NOMO-1 treated with DMSO at 0.1 percent for 48 hours (cell line): ENCODE results near the gene MLEC.
A peak's percentile ranks its signal among the peaks of the same experiment; 100 is the strongest.

Source experiments
- DNase-seq: peaks from one replicate; lab custom pipeline; 2025; ENCODE audit not compliant: unreplicated experiment; lab: John Stamatoyannopoulos, UW

The MLEC gene

DNA sequence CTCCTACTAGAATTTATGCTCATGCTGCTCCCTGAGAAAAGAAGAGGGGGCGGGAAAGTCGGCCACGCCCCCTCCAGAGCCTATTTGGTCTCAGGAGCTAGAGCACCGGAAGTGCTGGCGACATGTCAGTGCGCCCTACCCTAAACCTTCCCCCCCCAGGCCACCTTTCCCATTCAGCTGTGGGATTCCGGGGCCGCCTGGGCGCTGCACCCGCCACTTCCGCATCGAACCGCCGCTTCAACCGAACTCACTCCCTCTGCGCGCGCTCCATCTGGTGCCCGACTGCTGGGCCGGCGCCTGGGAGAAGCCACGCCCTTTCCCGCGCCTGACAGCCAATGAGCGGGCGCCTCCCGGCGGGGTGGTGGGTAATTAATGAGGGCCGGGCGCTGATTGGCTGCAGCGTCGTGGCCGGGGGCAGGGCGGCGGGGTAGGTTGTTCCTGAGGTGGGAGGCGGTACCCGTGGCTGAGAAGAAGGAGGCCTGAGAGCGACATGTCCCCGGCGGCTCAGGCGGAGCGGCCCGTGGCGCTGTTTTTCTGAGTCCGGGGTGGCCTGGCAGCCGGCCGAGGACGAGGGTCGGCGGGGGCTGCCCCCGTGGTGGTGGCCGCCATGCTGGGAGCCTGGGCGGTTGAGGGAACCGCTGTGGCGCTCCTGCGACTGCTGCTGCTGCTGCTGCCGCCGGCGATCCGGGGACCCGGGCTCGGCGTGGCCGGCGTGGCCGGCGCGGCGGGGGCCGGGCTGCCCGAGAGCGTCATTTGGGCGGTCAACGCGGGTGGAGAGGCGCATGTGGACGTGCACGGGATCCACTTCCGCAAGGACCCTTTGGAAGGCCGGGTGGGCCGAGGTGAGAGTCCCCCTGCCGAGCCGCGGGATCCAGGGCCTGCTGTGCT lies at the start of gene MLEC:
MLEC (plus strand) TSS at position 460 of the 888 bp plus-strand sequence; CDS start at position 608, 148 bp downstream.
- DNase-seq: peak; percentile 98

- no peak for DNase-seq
Observed at GRCh38 chr12:120639771-120640721, 46.9 kb upstream of the MLEC start, which contains the start of gene CABP1. CABP1 (plus strand) TSS chr12:120640626; CDS start chr12:120640686, 60 bp downstream.

DNA sequence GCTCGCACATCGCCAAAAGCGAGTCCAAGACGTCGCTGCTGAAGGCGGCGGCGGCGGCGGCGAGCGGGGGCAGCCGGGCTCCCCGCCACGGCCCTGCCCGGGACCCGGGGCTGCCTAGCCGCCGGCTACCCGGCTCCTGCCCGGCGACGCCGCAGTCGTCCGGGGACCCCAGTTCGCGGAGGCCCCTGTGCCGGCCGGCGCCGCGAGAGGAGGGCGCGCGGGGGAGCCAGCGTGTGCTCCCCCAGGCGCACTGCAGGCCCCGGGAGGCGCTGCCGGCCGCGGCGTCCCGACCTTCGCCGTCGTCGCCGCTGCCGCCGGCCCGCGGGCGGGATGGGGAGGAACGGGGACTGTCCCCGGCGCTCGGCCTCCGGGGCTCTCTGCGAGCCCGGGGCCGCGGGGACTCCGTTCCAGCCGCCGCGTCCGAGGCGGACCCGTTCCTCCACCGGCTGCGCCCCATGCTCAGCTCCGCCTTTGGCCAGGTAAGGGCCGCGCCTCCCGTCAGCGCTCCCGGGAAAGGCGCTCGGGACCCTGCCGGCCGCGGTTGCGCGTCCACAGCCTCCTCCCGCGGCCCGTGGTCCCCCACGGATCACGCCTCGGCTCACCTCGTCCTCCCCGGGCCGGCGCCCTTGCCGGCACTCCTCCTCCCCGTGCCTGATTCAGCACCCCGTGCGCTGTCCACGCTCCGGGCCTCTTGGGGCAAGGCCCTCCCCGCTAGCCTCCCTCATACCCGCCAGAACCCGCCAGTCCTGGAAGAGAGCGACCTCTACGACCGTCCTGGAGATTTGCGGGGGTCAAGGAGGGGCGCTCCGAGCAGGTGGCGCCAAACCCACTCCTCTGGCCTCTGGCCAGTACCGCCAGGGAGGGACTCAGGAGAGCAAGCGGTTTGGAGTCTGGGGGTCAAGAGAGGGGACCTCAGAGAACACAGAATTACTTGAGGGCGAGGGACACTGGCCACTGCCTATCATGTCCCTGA lies 45.8 kb upstream of the MLEC start:
- peak; percentile 36 for DNase-seq

GRCh38 chr12:120642121-120642520 lies 44.8 kb upstream of the MLEC start:
- DNase-seq: no peak

- DNase-seq: no peak
Observed at GRCh38 chr12:120642826-120643225, 44.1 kb upstream of the MLEC start.

DNA sequence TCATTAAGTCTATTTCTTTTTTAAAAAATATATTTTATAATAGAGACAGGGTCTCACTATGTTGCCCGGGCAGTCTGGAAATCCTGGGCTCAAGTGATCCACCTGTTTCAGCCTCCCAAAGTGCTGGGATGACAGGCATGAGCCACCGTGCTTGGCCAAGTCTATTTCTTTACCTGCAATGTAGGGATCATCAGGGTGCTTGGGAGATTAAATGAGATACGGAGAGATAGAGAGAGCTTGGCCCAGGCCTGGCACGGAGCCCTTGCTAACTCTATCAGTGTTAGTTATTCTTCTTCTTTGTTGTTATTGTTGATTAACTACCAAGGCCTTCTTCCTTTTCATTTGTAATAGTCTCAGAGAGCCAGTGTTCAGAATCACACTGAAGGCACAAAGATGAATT lies 43.4 kb upstream of the MLEC start:
- DNase-seq: no peak

GRCh38 chr12:120646044-120646443 lies 40.9 kb upstream of the MLEC start:
- DNase-seq: no peak

- no peak for DNase-seq
Observed at GRCh38 chr12:120647375-120647755, 39.6 kb upstream of the MLEC start.

DNA sequence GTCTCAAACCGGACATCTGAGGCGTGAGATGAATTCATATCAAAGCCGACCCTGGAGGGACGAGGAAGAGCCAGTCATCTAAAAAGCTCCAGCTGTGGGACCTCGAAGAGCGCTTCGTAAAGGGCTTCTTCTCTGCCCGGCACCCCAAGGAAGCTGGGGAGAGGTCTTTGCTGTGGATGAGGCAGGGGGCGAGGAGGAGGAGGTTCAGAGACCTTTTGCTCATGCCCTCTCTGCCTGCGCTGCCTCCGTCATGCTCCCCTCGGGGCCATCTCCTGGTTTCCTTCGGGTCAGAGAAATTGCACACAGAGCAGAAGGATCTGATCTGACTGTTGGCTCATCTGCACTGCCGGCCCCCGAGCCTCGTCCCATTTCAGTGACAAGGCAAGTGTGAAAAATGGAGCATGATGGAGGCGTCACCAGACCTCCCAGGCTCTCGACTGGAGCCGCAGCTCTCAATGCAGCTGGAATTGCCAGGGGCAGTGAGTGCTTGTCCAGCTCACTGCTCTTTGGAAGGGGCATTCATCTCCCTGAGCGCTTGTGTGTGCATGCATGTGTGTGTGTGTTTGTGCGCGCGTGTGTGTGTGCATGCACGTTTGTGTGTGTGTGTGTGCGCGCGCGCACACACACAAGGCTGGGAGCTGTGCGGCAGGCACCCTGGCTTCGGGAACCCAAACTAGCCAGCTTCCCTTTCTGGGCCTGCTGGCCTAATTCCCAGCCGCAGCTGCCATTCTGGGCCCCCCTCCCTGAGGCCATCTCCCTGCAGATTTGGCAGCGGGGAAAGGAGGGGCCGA lies 37.3 kb upstream of the MLEC start:
- no peak for DNase-seq

- DNase-seq: no peak
Observed at GRCh38 chr12:120650233-120650690, 36.7 kb upstream of the MLEC start.

GRCh38 chr12:120651821-120652220 lies 35.1 kb upstream of the MLEC start:
- DNase-seq: peak; percentile 7

DNA sequence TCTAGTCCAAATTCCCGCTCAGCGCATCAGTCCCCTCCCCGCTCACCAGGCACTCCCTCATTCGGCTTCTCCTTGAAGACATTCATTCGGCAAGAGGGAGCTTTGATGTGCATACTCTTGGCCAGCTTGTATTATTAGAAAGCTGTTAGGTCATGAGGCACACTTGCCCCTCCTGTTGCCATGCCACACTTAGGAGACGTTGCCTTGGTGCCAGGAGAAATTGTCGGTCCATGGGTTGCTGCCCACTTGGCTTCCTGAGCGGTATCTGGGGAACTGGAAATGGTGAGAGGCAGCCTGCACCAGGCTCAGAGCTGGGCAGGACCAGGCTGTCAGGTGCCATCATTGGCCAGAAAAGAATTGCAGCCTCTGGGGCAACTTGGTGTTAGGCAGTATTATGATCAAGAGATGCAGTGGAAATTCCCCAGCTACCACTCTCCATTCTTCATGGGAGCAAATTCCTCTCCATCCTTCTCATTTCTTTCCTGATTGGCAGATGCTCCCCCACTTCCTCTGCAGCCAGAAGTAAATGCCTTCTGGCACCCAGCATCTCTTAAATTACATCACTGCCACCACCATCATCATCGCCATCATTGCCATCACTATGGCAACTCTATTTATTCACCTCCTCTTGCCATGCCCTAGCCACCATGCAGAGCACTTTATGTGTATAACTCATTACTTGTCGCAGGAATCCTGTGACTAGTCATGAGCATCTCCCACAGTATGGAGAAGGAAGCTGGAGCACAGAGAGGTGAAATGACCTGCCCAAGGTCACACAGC lies 34.1 kb upstream of the MLEC start:
- DNase-seq: no peak

- no peak for DNase-seq
Observed at GRCh38 chr12:120653611-120654010, 33.3 kb upstream of the MLEC start.

DNA sequence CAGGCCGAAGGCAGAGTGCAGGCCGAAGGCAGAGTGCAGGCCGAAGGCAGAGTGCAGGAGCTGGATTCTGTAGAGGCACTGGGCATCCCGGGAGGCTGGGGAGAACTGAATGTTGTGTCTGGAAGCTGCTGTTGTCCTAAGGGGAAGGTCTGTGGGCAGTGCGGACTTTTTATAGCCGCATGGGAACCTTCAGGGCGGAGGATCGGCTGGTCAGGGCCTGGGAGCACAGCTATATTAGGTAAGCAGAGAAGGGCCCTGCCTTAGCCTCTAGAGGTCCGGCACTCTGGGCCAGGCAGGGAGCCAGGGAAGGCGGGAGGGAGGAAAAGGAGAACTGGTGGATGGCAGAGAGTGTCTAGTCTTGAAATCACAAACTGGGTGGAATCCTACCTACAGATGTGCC lies 32.3 kb upstream of the MLEC start:
- no peak for DNase-seq

- no peak for DNase-seq
Observed at GRCh38 chr12:120656008-120656407, 30.9 kb upstream of the MLEC start.

DNA sequence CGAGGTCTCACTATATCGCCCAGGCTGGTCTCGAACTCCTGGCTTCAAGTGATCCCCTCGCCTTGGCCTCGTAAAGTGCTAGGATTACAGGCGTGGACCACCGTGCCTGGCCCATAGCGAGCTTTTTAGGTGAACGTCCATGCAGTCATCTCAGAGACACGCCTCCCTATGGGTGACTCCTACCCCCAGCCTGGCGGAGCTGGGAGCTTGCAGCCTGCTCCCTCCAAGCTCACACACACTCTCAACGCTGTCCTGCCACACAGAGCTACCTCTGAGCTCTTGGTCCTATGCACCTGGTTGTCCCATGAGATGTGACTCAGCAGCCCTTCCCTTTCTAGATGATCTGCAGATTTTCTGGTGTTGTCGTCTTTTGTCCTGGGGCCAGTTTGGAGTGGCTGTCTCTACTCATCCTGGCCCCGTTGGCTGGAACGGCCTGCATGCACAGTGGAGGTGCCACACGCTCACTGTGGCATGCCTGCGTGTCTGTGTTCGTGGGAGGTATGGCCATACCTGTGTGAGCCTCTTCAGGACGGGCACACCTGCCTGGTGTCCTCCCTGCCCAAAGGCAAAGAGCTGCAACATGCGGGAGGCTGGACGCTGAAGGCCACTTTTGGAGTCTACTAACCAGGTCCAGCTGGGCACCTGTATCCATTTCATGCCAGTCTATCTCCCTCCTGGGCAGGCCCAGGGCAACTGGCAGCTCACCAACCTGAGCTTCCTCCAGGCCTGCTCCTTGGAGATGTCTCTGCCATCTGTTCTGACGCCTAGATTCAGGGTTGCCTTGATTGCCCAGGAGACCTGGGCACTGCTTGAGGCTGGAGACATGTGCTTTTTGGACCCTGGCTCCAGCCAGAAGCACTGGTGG lies 28.4 kb upstream of the MLEC start:
- no peak for DNase-seq

DNA sequence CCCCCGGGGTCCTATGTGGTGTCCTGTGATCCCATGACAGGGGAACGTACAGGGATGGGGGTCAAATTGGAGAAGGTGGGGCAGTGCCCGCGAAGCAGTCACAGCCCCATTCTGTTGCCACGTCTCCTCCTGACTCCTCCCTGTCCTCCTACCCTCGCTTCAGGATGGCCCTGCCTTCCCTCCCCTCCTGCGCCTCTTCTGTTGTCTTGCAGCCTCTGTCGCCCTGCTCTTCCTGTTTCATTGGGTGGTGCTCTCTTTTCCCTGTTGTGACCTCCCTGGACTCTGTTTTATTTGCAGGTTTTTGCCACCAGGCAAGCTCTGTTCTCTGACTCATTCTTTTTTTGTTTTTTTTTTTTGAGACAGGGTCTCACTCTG lies 27.8 kb upstream of the MLEC start:
- peak; percentile 3 for DNase-seq

GRCh38 chr12:120661432-120661831 lies 25.5 kb upstream of the MLEC start:
- DNase-seq: no peak
